Astrocyte (in vitro differentiated cells and primary cell): ENCODE measurements around the gene ABLIM2. TPM values are rescaled to one million over a fixed set of nuclear protein-coding genes. Genes with fewer than 3 reads are reported as not detected.

Experiments
- DNase-seq: peaks from one replicate; pipeline ENCODE4 v3.0.0-alpha.2; 2010; ENCODE audit warnings: low read depth
- FAIRE-seq: peaks from 2 replicates; lab custom pipeline; 2011; peaks lifted over from hg19 to GRCh38; lab: Jason Lieb, UNC
- H2AFZ ChIP-seq: 2 replicates; pipeline ENCODE4 v1.6.0; 2012; ENCODE audit warnings: low read depth, low read length, inconsistent platforms
- H3K27ac ChIP-seq: 2 replicates; pipeline ENCODE4 v1.5.1; 2011; ENCODE audit warnings: low read depth, low read length, inconsistent platforms
- H3K27me3 ChIP-seq: 2 replicates; pipeline ENCODE4 v1.6.0; 2011; ENCODE audit warnings: low read length, inconsistent platforms; ENCODE audit not compliant: insufficient read depth
- H3K36me3 ChIP-seq: 2 replicates; pipeline ENCODE4 v1.5.1; 2011; ENCODE audit warnings: low read length, inconsistent platforms; ENCODE audit not compliant: insufficient read depth
- H3K4me1 ChIP-seq: 2 replicates; pipeline ENCODE4 v1.5.1; 2011; ENCODE audit warnings: low read length, inconsistent platforms; ENCODE audit not compliant: insufficient read depth
- H3K4me2 ChIP-seq: 2 replicates; pipeline ENCODE4 v1.6.0; 2012; ENCODE audit warnings: low read length, inconsistent platforms
- H3K4me3 ChIP-seq: 2 replicates; pipeline ENCODE4 v1.5.1; 2011; ENCODE audit warnings: low read depth, mild to moderate bottlenecking, low read length, inconsistent platforms; ENCODE audit not compliant: insufficient read depth
- H3K79me2 ChIP-seq: 2 replicates; pipeline ENCODE4 v1.6.0; 2012; ENCODE audit warnings: mild to moderate bottlenecking, low read length, inconsistent platforms; ENCODE audit not compliant: insufficient read depth
- H3K9ac ChIP-seq: 2 replicates; pipeline ENCODE4 v1.6.0; 2012; ENCODE audit warnings: mild to moderate bottlenecking, low read length, inconsistent platforms
- H3K9me3 ChIP-seq: 2 replicates; pipeline ENCODE4 v1.5.1; 2012; ENCODE audit warnings: low read depth, mild to moderate bottlenecking, low read length, inconsistent platforms; ENCODE audit not compliant: insufficient read depth
- H4K20me1 ChIP-seq: 2 replicates; pipeline ENCODE4 v1.6.0; 2012; ENCODE audit warnings: low read length, inconsistent platforms; ENCODE audit not compliant: insufficient read depth
- H3K27ac Mint-ChIP-seq: one replicate; pipeline ENCODE4 v1.8.0; 2021; ENCODE audit warnings: mild to moderate bottlenecking, mixed read lengths; ENCODE audit not compliant: unreplicated experiment
- H3K27me3 Mint-ChIP-seq: one replicate; pipeline ENCODE4 v1.8.0; 2021; ENCODE audit warnings: low read depth, mixed read lengths; ENCODE audit not compliant: unreplicated experiment
- H3K36me3 Mint-ChIP-seq: one replicate; pipeline ENCODE4 v1.8.0; 2021; ENCODE audit warnings: low read depth, mixed read lengths; ENCODE audit not compliant: unreplicated experiment
- H3K4me1 Mint-ChIP-seq: one replicate; pipeline ENCODE4 v1.8.0; 2021; ENCODE audit warnings: low read depth, mixed read lengths; ENCODE audit not compliant: unreplicated experiment
- H3K4me3 Mint-ChIP-seq: one replicate; pipeline ENCODE4 v1.8.0; 2021; ENCODE audit warnings: mild to moderate bottlenecking, moderate library complexity, mixed read lengths; ENCODE audit not compliant: unreplicated experiment
- H3K9me3 Mint-ChIP-seq: one replicate; pipeline ENCODE4 v1.8.0; 2021; ENCODE audit warnings: mild to moderate bottlenecking, mixed read lengths; ENCODE audit not compliant: unreplicated experiment
- EZH2 ChIP-seq: IDR thresholded peaks from 2 replicates; pipeline ENCODE4 v1.6.1; 2012; ENCODE audit warnings: mild to moderate bottlenecking, low read length, inconsistent platforms; ENCODE audit not compliant: insufficient read depth
- total RNA-seq: library from RNA; stranded (reverse); gene quantifications from 2 replicates; pipeline ENCODE4 v1.2.1, GENCODE V29; 2021
- TF ChIP-seq, protein P1 (sequence below): IDR thresholded peaks from 2 replicates; pipeline ENCODE4 v1.5.1; 2011; ENCODE audit warnings: low read depth, mild to moderate bottlenecking, inconsistent platforms, low read length, moderate library complexity; ENCODE audit not compliant: insufficient read depth

Gene ABLIM2
- total RNA-seq, 1 donor from 2014 or later, result 0.50 TPM

- Mint-ChIP-seq H3K4me3 (no peak overlapping the region), H3K36me3 (peaks cover 2% of the 10 kb centered on the region), H3K27me3 (peaks cover 31% of the 10 kb centered on the region), H3K4me1 (peaks cover 7% of the 10 kb centered on the region), H3K27ac (peak overlapping the region; percentile 16), H3K9me3 (no peaks in the 10 kb centered on the region)
- Histone ChIP-seq H3K79me2 (no peaks in the 10 kb centered on the region), H4K20me1 (no peaks in the 10 kb centered on the region), H3K36me3 (no peaks in the 10 kb centered on the region), H3K27me3 (peaks cover 6% of the 10 kb centered on the region), H3K9me3 (no peaks in the 10 kb centered on the region), H3K9ac (no peak overlapping the region), H3K4me1 (peaks cover 23% of the 10 kb centered on the region), H3K27ac (no peak overlapping the region), H3K4me2 (no peak overlapping the region), H2AFZ (no peak overlapping the region), H3K4me3 (no peak overlapping the region)
- no peak for FAIRE-seq
- TF ChIP-seq EZH2, result no peak
- TF ChIP-seq, protein P1, sequence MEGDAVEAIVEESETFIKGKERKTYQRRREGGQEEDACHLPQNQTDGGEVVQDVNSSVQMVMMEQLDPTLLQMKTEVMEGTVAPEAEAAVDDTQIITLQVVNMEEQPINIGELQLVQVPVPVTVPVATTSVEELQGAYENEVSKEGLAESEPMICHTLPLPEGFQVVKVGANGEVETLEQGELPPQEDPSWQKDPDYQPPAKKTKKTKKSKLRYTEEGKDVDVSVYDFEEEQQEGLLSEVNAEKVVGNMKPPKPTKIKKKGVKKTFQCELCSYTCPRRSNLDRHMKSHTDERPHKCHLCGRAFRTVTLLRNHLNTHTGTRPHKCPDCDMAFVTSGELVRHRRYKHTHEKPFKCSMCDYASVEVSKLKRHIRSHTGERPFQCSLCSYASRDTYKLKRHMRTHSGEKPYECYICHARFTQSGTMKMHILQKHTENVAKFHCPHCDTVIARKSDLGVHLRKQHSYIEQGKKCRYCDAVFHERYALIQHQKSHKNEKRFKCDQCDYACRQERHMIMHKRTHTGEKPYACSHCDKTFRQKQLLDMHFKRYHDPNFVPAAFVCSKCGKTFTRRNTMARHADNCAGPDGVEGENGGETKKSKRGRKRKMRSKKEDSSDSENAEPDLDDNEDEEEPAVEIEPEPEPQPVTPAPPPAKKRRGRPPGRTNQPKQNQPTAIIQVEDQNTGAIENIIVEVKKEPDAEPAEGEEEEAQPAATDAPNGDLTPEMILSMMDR, result no peak
- DNase-seq, result no peak
Measured at GRCh38 chr4:8194306-8195242, 36.0 kb upstream of the ABLIM2 start.

GRCh38 chr4:8192748-8193738 lies 34.4 kb upstream of the ABLIM2 start:
- FAIRE-seq (no peak), DNase-seq (peak; percentile 34)
- peak overlapping the region; percentile 34 for H3K27ac Mint-ChIP-seq
- Histone ChIP-seq H3K27me3 (peaks cover 6% of the 10 kb centered on the region), H3K36me3 (no peaks in the 10 kb centered on the region), H3K4me1 (peaks cover 10% of the 10 kb centered on the region), H3K79me2 (no peaks in the 10 kb centered on the region), H2AFZ (no peak overlapping the region), H3K4me2 (no peak overlapping the region), H3K9ac (no peak overlapping the region), H3K9me3 (no peaks in the 10 kb centered on the region), H3K4me3 (no peak overlapping the region), H3K27ac (no peak overlapping the region), H4K20me1 (no peaks in the 10 kb centered on the region)
- no peak overlapping the region for H3K4me3 Mint-ChIP-seq
- H3K4me1 Mint-ChIP-seq, result no peaks in the 10 kb centered on the region
- H3K27me3 Mint-ChIP-seq, result peaks cover 34% of the 10 kb centered on the region
- H3K9me3 Mint-ChIP-seq, result no peaks in the 10 kb centered on the region
- peaks cover 2% of the 10 kb centered on the region for H3K36me3 Mint-ChIP-seq
- TF ChIP-seq EZH2, result no peak
- TF ChIP-seq, protein P1, result no peak
